Tibial nerve (tissue), 4 donors: ENCODE data around the gene PAIP2. TPM values are rescaled to one million over a fixed set of nuclear protein-coding genes. Genes with fewer than 3 reads are reported as not detected.

Experiments used
- DNase-seq, 2 donors: peaks; one replicate each; pipeline ENCODE4 v3.0.0-alpha.2; 2019; ENCODE audit warnings: low spot score in 2 of 2
- H3K27ac ChIP-seq, 4 donors: fragments of 200-600 bp; sonication (generic) in 3 of 4; one replicate each; pipeline ENCODE4 v1.5.1; 2017 to 2019; ENCODE audit warnings: mild to moderate bottlenecking in 1 of 4
- H3K27me3 ChIP-seq, 2 donors: fragments of 200-600 bp; sonication (generic) in 1 of 2; one replicate each; pipeline versions ENCODE4 v1.5.1 to v1.6.0; 2017 to 2019
- H3K36me3 ChIP-seq, 3 donors: fragments of 200-600 bp; sonication (generic); one replicate each; pipeline ENCODE4 v1.5.1; 2018 to 2019
- H3K4me1 ChIP-seq, 4 donors: fragments of 200-600 bp; sonication (generic) in 3 of 4; one replicate each; pipeline ENCODE4 v1.5.1; 2017 to 2019
- H3K4me3 ChIP-seq, 4 donors: fragments of 200-600 bp; sonication (generic) in 3 of 4; one replicate each; pipeline ENCODE4 v1.5.1; 2017 to 2019; ENCODE audit warnings: mild to moderate bottlenecking in 1 of 4, moderate library complexity in 1 of 4
- H3K9me3 ChIP-seq, 4 donors: fragments of 200-600 bp; sonication (generic) in 3 of 4; one replicate each; pipeline ENCODE4 v1.5.1; 2017 to 2019
- EP300 ChIP-seq, 2 donors: sonication (generic); formaldehyde crosslinking; IDR thresholded peaks; one replicate each; pipeline ENCODE4 v1.6.1; 2017; ENCODE audit warnings: antibody characterized with exemption in 2 of 2, mild to moderate bottlenecking in 1 of 2
- POLR2A ChIP-seq, 2 donors: fragments of 450-650 bp; IDR thresholded peaks; one replicate each; pipeline ENCODE4 v1.6.1; 2017; ENCODE audit warnings: antibody characterized with exemption in 2 of 2, mild to moderate bottlenecking in 2 of 2, moderate library complexity in 2 of 2
- WGBS, 2 donors: methylation state at CpG; one replicate each; pipeline ENCODE4 v1.1.5; 2018; 5-methylcytosine and 5-hydroxymethylcytosine counted together
- total RNA-seq, 4 donors: library from RNA; depleted of rRNA; stranded (reverse); fragments of >200 nt; gene quantifications; one replicate each; pipeline ENCODE4 v1.1.0, GENCODE V29; 2016
- TF ChIP-seq, protein P1 (sequence below), 5 experiments: fragments of 200-600 bp in 3 of 5; fragments of 450-650 bp in 2 of 5; sonication (generic) in 3 of 5; IDR thresholded peaks; one replicate each; pipeline ENCODE4 v1.5.1; 2016 to 2019; ENCODE audit warnings: antibody characterized with exemption in 5 of 5, mild to moderate bottlenecking in 3 of 5, moderate library complexity in 2 of 5

The PAIP2 gene
- total RNA-seq, 4 donors from 2014 or later = 70.6 to 99.2 (median 87.3) TPM

DNA sequence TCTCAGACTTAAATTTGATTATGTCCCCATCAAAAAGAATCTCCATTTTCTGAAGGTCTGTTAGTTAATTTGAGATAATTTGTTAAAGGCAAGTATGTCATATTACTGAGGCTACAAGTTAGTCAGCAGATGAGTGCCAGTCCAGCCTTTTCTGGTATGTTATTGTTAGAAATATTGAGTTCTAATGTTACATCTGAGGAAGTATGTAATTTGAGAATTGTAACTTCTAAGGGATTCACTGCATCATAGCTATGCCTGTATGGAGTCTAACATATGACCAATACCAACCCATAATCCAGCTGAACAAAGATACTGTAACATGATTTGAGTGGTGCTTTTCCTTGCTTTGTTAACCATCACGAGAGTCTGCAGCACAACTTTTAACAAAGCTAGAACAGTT is 27.5 kb downstream of the PAIP2 start:
- Histone ChIP-seq H3K4me1 (peaks cover 0 to 7% (median 2%) of the 10 kb centered on the region in 4 donors), H3K4me3 (no peak overlapping the region), H3K36me3 (peaks cover 4 to 97% (median 8%) of the 10 kb centered on the region in 3 donors), H3K27ac (no peak overlapping the region), H3K27me3 (no peaks in the 10 kb centered on the region), H3K9me3 (no peaks in the 10 kb centered on the region)
- TF ChIP-seq, protein P1, sequence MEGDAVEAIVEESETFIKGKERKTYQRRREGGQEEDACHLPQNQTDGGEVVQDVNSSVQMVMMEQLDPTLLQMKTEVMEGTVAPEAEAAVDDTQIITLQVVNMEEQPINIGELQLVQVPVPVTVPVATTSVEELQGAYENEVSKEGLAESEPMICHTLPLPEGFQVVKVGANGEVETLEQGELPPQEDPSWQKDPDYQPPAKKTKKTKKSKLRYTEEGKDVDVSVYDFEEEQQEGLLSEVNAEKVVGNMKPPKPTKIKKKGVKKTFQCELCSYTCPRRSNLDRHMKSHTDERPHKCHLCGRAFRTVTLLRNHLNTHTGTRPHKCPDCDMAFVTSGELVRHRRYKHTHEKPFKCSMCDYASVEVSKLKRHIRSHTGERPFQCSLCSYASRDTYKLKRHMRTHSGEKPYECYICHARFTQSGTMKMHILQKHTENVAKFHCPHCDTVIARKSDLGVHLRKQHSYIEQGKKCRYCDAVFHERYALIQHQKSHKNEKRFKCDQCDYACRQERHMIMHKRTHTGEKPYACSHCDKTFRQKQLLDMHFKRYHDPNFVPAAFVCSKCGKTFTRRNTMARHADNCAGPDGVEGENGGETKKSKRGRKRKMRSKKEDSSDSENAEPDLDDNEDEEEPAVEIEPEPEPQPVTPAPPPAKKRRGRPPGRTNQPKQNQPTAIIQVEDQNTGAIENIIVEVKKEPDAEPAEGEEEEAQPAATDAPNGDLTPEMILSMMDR (IDR thresholded peaks at IDR 0.05) = no peak
- TF ChIP-seq EP300 (IDR thresholded peaks at IDR 0.05) (no peak), POLR2A (IDR thresholded peaks at IDR 0.05) (no peak)
- 78 to 81% methylated on average over 1 of the region's 1 CpG for WGBS, 2 donors
- DNase-seq = no peak

DNA sequence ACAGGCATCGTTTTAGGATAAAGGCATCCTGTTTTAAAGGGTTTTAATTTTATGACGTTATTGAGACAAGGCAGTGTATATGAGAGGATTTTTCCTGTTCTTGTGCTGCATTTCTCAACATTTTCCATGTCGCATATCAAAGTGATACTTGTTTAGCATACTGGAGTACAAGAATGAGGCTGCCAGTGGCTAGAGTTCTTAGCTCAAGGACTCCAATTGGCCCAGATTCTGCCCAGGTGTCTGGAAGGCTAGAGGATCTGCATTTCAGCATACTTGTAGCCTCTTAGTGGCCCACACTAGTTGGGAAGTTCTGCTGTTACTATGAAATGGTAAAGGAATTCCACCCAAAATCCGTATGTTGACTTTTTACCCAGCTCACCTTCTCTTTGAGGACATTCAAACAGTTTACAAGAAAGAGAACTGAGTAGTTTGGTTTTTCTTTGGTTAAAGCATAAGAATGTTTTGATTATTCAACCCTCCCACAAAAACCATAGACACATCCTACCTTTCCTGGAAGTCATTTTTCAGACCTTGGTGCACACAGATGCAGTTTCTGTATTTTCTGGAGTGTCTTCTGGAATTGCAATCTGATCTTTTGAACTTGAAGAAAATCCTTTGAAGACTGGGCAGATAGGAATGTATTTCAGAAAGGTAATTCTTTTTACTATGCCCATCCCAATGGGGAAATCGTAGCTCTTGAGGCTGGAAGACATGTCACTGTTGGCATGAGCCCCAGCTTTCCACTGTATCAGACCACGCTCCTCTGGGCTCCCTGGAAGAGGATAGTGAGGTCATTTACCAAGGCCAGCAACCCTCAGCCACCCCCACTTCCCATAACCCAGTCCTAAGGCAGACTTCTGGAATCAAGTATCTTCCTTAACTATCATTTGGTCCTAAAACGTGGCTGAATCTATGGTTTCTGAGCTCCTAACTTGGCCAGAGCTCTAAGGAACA is 30.1 kb downstream of the PAIP2 start:
- Histone ChIP-seq H3K4me1 (peaks cover 0 to 7% (median 2%) of the 10 kb centered on the region in 4 donors), H3K9me3 (no peaks in the 10 kb centered on the region), H3K27ac (no peak overlapping the region), H3K36me3 (peaks cover under 1 to 88% (median 4%) of the 10 kb centered on the region in 3 donors), H3K27me3 (no peaks in the 10 kb centered on the region), H3K4me3 (no peak overlapping the region)
- 72 to 74% methylated on average over 7 of the region's 7 CpGs for WGBS, 2 donors
- no peak for DNase-seq
- TF ChIP-seq, protein P1 (IDR thresholded peaks at IDR 0.05) = no peak
- TF ChIP-seq POLR2A (IDR thresholded peaks at IDR 0.05) (no peak), EP300 (IDR thresholded peaks at IDR 0.05) (no peak)

DNA sequence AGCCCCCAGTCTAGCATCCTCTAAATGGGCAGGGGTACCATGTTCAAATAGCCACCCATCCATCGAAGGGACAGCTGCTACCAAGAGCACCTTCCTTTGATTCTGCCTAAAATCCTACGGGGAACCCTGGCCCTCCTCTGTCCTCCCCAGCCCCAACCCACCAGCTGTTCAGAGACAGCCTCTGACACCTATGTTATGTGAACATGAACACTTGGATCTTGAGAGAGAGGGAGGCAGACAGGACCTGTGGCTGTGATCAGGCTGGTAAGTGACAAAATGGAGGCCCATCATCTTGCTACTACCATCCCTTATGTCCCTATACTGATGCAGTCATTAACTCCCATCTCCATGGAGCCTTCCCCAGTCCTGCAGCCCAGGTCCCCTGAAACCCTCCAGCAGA is 33.3 kb downstream of the PAIP2 start:
- Histone ChIP-seq H3K27ac (no peak overlapping the region), H3K4me3 (no peak overlapping the region), H3K9me3 (no peaks in the 10 kb centered on the region), H3K4me1 (peaks cover 0 to 12% (median 2%) of the 10 kb centered on the region in 4 donors), H3K36me3 (peaks cover 0 to 68% (median 4%) of the 10 kb centered on the region in 3 donors), H3K27me3 (no peaks in the 10 kb centered on the region)
- no peak for TF ChIP-seq EP300 (IDR thresholded peaks at IDR 0.05)
- TF ChIP-seq, protein P1 (IDR thresholded peaks at IDR 0.05) = no peak
- TF ChIP-seq POLR2A (IDR thresholded peaks at IDR 0.05) = no peak
- WGBS, 2 donors = 75 to 100% methylated on average over 2 of the region's 2 CpGs
- no peak for DNase-seq

DNA sequence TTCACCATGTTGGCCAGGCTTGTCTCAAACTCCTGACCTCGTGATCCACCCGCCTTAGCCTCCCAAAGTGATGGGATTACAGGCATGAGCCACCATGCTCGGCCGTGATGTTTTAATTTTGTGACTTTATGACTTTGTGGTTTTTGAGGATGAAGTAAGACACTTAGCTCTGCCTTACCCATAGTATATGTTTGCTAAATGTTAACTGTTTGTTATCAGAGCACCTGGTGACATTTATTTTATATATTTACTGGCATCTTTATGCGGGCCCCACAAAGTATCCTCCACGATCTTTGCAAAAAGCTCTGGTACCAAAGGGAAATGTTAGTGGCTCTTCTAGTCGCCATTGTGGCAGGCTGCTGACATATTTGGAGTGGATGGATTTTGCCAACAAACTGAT is 34.7 kb downstream of the PAIP2 start:
- Histone ChIP-seq H3K27me3 (no peaks in the 10 kb centered on the region), H3K4me1 (peaks cover 0 to 12% (median 2%) of the 10 kb centered on the region in 4 donors), H3K27ac (no peak overlapping the region), H3K9me3 (no peaks in the 10 kb centered on the region), H3K4me3 (no peak overlapping the region), H3K36me3 (peaks cover 0 to 56% (median 0%) of the 10 kb centered on the region in 3 donors)
- WGBS, 2 donors = 85 to 90% methylated on average over 7 of the region's 7 CpGs
- no peak for TF ChIP-seq EP300 (IDR thresholded peaks at IDR 0.05)
- no peak for TF ChIP-seq POLR2A (IDR thresholded peaks at IDR 0.05)
- TF ChIP-seq, protein P1 (IDR thresholded peaks at IDR 0.05) = no peak
- no peak for DNase-seq

DNA sequence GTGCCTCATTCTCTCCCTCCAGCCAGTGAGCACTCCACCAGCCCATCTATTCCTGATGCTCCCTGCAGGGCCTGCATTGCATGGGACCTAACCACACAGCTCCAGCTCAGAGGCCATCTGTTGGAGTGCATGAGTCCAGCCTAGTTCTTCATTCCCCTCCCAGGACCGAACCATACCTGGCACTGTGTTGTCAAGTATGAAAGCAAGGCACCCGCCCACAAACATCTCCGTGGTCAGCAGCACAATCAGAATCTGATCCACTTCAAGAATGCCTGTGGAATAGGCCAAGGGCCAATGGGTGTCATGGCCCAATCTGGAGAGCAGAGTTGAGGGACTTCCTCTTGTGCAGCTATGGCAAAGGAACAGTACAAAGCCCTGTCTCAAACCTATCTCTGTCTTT is 35.6 kb downstream of the PAIP2 start:
- H3K4me1 ChIP-seq = peaks cover 0 to 12% (median under 1%) of the 10 kb centered on the region in 4 donors
- TF ChIP-seq POLR2A (IDR thresholded peaks at IDR 0.05) (no peak), EP300 (IDR thresholded peaks at IDR 0.05) (no peak)
- TF ChIP-seq, protein P1 (IDR thresholded peaks at IDR 0.05) = no peak
- H3K36me3 ChIP-seq = peaks cover 0 to 47% (median 0%) of the 10 kb centered on the region in 3 donors
- H3K27me3 ChIP-seq = no peaks in the 10 kb centered on the region
- WGBS, 2 donors = 76 to 97% methylated on average over 3 of the region's 3 CpGs
- no peaks in the 10 kb centered on the region for H3K9me3 ChIP-seq
- no peak overlapping the region for H3K27ac ChIP-seq
- no peak for DNase-seq
- no peak overlapping the region for H3K4me3 ChIP-seq
